ENCODE measurements around the gene SYT6. TPM values are rescaled to one million over a fixed set of nuclear protein-coding genes. Genes with fewer than 3 reads are reported as not detected.
A peak's percentile ranks its signal among the peaks of the same experiment; 100 is the strongest.

Gene SYT6
- total RNA-seq, 1 experiment from 2014 or later, result 66.0 TPM

DNA sequence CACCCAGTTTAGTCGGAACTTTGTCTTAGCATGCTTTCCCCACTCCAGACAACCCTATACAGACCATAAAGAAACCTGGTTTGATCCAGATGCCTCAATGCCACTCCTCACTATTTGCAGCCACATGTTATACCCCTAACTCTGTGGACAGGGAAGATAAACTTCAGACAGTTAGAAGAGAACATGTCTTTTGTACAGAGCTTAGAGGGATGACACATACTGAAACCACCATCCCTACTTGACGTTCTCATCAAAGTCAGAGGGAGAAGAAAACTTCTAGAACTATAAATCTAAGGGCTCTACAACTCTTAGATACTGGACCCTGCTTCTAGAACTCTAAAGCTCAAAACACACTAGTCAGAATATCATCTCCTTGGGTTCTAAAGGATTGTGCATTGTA, 3.7 kb downstream of the SYT6 start:
- intact Hi-C loops (cut with micrococcal nuclease; ENCODE audit: unreplicated experiment), result loop anchor here (2.0 kb wide), 1 partner anchor 171 kb away; the partner anchor contains the start of gene OLFML3
- CTCF ChIA-PET, result no interaction called here
- peak overlapping the region; percentile 82 for H3K4me3 ChIP-seq (ENCODE audit: low read depth, low read length, poor library complexity, severe bottlenecking)
- H3K36me3 ChIP-seq (ENCODE audit: insufficient read depth, low read length, poor library complexity, severe bottlenecking), result peaks cover 28% of the 10 kb centered on the region
- POLR2A ChIA-PET (ENCODE audit: low non-redundant PET), result no interaction called here
- H3K27ac ChIP-seq (ENCODE audit: low read depth, low read length, poor library complexity, severe bottlenecking), result peak overlapping the region; percentile 92
- TF ChIP-seq, protein P1, sequence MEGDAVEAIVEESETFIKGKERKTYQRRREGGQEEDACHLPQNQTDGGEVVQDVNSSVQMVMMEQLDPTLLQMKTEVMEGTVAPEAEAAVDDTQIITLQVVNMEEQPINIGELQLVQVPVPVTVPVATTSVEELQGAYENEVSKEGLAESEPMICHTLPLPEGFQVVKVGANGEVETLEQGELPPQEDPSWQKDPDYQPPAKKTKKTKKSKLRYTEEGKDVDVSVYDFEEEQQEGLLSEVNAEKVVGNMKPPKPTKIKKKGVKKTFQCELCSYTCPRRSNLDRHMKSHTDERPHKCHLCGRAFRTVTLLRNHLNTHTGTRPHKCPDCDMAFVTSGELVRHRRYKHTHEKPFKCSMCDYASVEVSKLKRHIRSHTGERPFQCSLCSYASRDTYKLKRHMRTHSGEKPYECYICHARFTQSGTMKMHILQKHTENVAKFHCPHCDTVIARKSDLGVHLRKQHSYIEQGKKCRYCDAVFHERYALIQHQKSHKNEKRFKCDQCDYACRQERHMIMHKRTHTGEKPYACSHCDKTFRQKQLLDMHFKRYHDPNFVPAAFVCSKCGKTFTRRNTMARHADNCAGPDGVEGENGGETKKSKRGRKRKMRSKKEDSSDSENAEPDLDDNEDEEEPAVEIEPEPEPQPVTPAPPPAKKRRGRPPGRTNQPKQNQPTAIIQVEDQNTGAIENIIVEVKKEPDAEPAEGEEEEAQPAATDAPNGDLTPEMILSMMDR (conservative IDR thresholded peaks at IDR 0.05; ENCODE audit: low read depth, low read length), result no peak
- no peak for TF ChIP-seq EZH2 (IDR thresholded peaks at IDR 0.05; ENCODE audit: borderline replicate concordance, low read depth, low read length, poor library complexity, severe bottlenecking)
- no peaks in the 10 kb centered on the region for H3K9me3 ChIP-seq (ENCODE audit: low read depth, low read length, poor library complexity, severe bottlenecking)
- no peak for DNase-seq (ENCODE audit: low spot score)
- no peaks in the 10 kb centered on the region for H3K27me3 ChIP-seq (replicated peaks; ENCODE audit: insufficient read depth, low read depth, low read length, poor library complexity)
- H3K4me1 ChIP-seq (ENCODE audit: insufficient read depth, low read length, poor library complexity, severe bottlenecking), result peaks cover 43% of the 10 kb centered on the region
- no TSS peak for BruUV-seq (replicated peaks)

GRCh38 chr1:114149211-114149610, 4.5 kb downstream of the SYT6 start:
- no TSS peak for BruUV-seq (replicated peaks)
- H3K9me3 ChIP-seq (ENCODE audit: low read depth, low read length, poor library complexity, severe bottlenecking), result no peaks in the 10 kb centered on the region
- no peak overlapping the region for H3K27ac ChIP-seq (ENCODE audit: low read depth, low read length, poor library complexity, severe bottlenecking)
- intact Hi-C loops (cut with micrococcal nuclease; ENCODE audit: unreplicated experiment), result loop anchor here (10.0 kb wide), 1 partner anchor 136 kb away; no protein-coding TSS in a partner anchor
- peaks cover 37% of the 10 kb centered on the region for H3K4me1 ChIP-seq (ENCODE audit: insufficient read depth, low read length, poor library complexity, severe bottlenecking)
- H3K36me3 ChIP-seq (ENCODE audit: insufficient read depth, low read length, poor library complexity, severe bottlenecking), result peaks cover 36% of the 10 kb centered on the region
- H3K4me3 ChIP-seq (ENCODE audit: low read depth, low read length, poor library complexity, severe bottlenecking), result no peak overlapping the region
- DNase-seq (ENCODE audit: low spot score), result no peak
- ChIA-PET CTCF (no interaction called here), POLR2A (ENCODE audit: low non-redundant PET) (no interaction called here)
- no peaks in the 10 kb centered on the region for H3K27me3 ChIP-seq (replicated peaks; ENCODE audit: insufficient read depth, low read depth, low read length, poor library complexity)
- TF ChIP-seq, protein P1 (conservative IDR thresholded peaks at IDR 0.05; ENCODE audit: low read depth, low read length), result no peak
- TF ChIP-seq EZH2 (IDR thresholded peaks at IDR 0.05; ENCODE audit: borderline replicate concordance, low read depth, low read length, poor library complexity, severe bottlenecking), result no peak

- CTCF ChIA-PET, result no interaction called here
- Histone ChIP-seq H3K4me3 (ENCODE audit: low read depth, low read length, poor library complexity, severe bottlenecking) (no peak overlapping the region), H3K27ac (ENCODE audit: low read depth, low read length, poor library complexity, severe bottlenecking) (no peak overlapping the region), H3K9me3 (ENCODE audit: low read depth, low read length, poor library complexity, severe bottlenecking) (no peaks in the 10 kb centered on the region), H3K36me3 (ENCODE audit: insufficient read depth, low read length, poor library complexity, severe bottlenecking) (peaks cover 51% of the 10 kb centered on the region), H3K27me3 (replicated peaks; ENCODE audit: insufficient read depth, low read depth, low read length, poor library complexity) (no peaks in the 10 kb centered on the region), H3K4me1 (ENCODE audit: insufficient read depth, low read length, poor library complexity, severe bottlenecking) (peaks cover 21% of the 10 kb centered on the region)
- POLR2A ChIA-PET (ENCODE audit: low non-redundant PET), result no interaction called here
- TF ChIP-seq, protein P1 (conservative IDR thresholded peaks at IDR 0.05; ENCODE audit: low read depth, low read length), result no peak
- TF ChIP-seq EZH2 (IDR thresholded peaks at IDR 0.05; ENCODE audit: borderline replicate concordance, low read depth, low read length, poor library complexity, severe bottlenecking), result no peak
- no peak for DNase-seq (ENCODE audit: low spot score)
- intact Hi-C loops (cut with micrococcal nuclease; ENCODE audit: unreplicated experiment), result loop anchor here (10.0 kb wide), 1 partner anchor 139 kb away; no protein-coding TSS in a partner anchor
- no TSS peak for BruUV-seq (replicated peaks)
These were observed 8.0 kb downstream of the SYT6 start for GRCh38 chr1:114145504-114146151.
